ENCODE measurements around the gene ARGFX.

Gene ARGFX

DNA sequence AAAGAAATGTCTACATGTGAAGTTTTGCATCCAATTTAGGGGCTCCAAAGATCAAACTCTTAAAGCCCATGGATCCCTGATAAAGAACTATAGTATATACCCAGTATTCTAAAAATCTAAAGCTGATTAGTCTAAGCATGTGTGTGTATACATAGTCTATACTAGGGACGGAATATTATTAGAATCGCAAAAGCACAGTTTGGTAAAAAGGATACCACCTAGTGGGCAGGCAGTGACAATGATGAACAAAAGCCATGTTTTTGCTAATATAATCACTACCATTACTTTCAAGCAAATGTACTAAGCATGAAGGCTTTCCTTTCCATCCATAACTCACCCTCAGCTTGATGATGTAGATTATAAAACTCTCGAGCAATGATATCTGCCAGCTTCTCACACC lies 38.4 kb upstream of the ARGFX start (continued):
- TF ChIP-seq, protein P1, sequence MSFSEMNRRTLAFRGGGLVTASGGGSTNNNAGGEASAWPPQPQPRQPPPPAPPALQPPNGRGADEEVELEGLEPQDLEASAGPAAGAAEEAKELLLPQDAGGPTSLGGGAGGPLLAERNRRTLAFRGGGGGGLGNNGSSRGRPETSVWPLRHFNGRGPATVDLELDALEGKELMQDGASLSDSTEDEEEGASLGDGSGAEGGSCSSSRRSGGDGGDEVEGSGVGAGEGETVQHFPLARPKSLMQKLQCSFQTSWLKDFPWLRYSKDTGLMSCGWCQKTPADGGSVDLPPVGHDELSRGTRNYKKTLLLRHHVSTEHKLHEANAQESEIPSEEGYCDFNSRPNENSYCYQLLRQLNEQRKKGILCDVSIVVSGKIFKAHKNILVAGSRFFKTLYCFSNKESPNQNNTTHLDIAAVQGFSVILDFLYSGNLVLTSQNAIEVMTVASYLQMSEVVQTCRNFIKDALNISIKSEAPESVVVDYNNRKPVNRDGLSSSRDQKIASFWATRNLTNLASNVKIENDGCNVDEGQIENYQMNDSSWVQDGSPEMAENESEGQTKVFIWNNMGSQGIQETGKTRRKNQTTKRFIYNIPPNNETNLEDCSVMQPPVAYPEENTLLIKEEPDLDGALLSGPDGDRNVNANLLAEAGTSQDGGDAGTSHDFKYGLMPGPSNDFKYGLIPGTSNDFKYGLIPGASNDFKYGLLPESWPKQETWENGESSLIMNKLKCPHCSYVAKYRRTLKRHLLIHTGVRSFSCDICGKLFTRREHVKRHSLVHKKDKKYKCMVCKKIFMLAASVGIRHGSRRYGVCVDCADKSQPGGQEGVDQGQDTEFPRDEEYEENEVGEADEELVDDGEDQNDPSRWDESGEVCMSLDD (tag by site-specific recombination; IDR thresholded peaks at IDR 0.05) = no peak
- TF ChIP-seq ZNF621 (tag by site-specific recombination; IDR thresholded peaks at IDR 0.05) (no peak), ZNF596 (tag by site-specific recombination; IDR thresholded peaks at IDR 0.05) (no peak), GFI1B (tag by site-specific recombination; IDR thresholded peaks at IDR 0.05) (no peak), ZNF626 (tag by site-specific recombination; IDR thresholded peaks at IDR 0.05) (no peak)
- TF ChIP-seq, protein P2, sequence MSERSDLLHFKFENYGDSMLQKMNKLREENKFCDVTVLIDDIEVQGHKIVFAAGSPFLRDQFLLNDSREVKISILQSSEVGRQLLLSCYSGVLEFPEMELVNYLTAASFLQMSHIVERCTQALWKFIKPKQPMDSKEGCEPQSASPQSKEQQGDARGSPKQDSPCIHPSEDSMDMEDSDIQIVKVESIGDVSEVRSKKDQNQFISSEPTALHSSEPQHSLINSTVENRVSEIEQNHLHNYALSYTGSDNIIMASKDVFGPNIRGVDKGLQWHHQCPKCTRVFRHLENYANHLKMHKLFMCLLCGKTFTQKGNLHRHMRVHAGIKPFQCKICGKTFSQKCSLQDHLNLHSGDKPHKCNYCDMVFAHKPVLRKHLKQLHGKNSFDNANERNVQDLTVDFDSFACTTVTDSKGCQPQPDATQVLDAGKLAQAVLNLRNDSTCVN (tag by site-specific recombination; optimal IDR thresholded peaks at IDR 0.05) = no peak

DNA sequence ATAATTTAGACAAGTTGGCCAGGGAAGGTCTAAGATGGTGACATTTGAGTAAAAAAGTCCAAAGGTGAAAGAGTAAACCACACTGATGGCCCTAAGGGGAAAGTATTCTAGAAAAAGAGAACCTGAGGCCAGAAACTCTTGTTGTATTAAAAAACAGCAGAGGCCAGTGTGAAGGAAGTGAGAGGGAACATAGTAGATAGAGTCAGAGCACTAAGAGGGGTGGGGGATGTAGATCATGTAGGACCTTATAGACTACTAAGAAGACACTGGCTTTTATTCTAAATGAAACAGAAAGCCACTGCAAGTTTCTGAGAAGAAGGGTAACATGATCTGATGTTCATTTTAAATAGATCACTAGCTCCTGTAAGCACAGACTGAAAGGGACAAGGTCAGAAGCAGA lies 36.5 kb upstream of the ARGFX start:
- H3K4me1 ChIP-seq (ENCODE audit: control insufficient read depth, insufficient read depth, low read length) = no peaks in the 10 kb centered on the region
- TF ChIP-seq ZBTB48 (tag by site-specific recombination; IDR thresholded peaks at IDR 0.05) (no peak), ZNF768 (tag by site-specific recombination; IDR thresholded peaks at IDR 0.05) (no peak)
- peaks cover 35 to 88% of the 10 kb centered on the region in 2 experiments for H3K36me3 ChIP-seq (ENCODE audit: control insufficient read depth in 2 of 2, insufficient read depth in 1 of 2, low read length in 2 of 2)
- H3K27ac ChIP-seq (ENCODE audit: extremely low read depth, low read depth, low read length) = no peak overlapping the region
- H3K9me3 ChIP-seq (ENCODE audit: control insufficient read depth, insufficient read depth, low read depth, low read length) = no peaks in the 10 kb centered on the region
- H3K4me3 ChIP-seq (ENCODE audit: low read depth, low read length) = no peak overlapping the region
- POLR2A ChIA-PET = interaction anchor here (1.5 kb wide), 1 partner anchor 8 kb away, joined by 4 read pairs; no protein-coding TSS in a partner anchor
- CTCF ChIA-PET = no interaction called here

DNA sequence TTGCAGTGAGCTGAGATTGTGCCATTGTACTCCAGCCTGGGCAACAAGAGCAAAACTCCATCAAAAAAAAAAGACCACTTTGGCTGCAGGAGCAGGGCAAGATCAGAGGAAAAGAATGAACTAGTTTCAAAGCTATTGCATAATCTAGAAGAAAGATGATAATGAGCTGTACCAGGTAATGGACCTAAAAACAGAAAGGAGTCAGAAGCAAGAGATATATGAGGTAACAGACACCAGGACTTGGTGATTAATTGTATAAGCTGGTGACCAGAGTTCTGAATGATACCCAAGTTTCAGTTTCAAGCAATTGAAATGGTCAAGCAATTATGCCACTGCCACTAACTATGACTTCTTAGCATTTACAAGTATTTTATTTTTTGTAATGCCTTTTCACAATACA lies 24.8 kb upstream of the ARGFX start:
- H3K4me3 ChIP-seq (ENCODE audit: low read depth, low read length) = no peak overlapping the region
- no peaks in the 10 kb centered on the region for H3K4me1 ChIP-seq (ENCODE audit: control insufficient read depth, insufficient read depth, low read length)
- H3K27ac ChIP-seq (ENCODE audit: extremely low read depth, low read depth, low read length) = no peak overlapping the region
- CTCF ChIA-PET = interaction anchor here (0.6 kb wide), 1 partner anchor 850 kb away, joined by 6 read pairs; no protein-coding TSS in a partner anchor
- POLR2A ChIA-PET = no interaction called here
- H3K9me3 ChIP-seq (ENCODE audit: control insufficient read depth, insufficient read depth, low read depth, low read length) = no peaks in the 10 kb centered on the region
- TF ChIP-seq ZNF404 (tag by site-specific recombination; IDR thresholded peaks at IDR 0.05) (no peak), OSR2 (tag by site-specific recombination; IDR thresholded peaks at IDR 0.05) (no peak), ZFP41 (tag by site-specific recombination; IDR thresholded peaks at IDR 0.05; ENCODE audit: borderline replicate concordance) (no peak), ZBTB7A (tag by site-specific recombination; IDR thresholded peaks at IDR 0.05; ENCODE audit: low read depth) (no peak), GFI1B (tag by site-specific recombination; IDR thresholded peaks at IDR 0.05) (no peak), ZNF707 (tag by site-specific recombination; IDR thresholded peaks at IDR 0.05) (no peak), ZNF2 (tag by site-specific recombination; IDR thresholded peaks at IDR 0.05) (no peak), ZBTB21 (tag by site-specific recombination; IDR thresholded peaks at IDR 0.05) (no peak), ZNF561 (tag by site-specific recombination; IDR thresholded peaks at IDR 0.05; ENCODE audit: borderline replicate concordance) (no peak), ZNF785 (tag by site-specific recombination; IDR thresholded peaks at IDR 0.05) (no peak), BCL11B (tag by site-specific recombination; IDR thresholded peaks at IDR 0.05; ENCODE audit: low read depth) (no peak), ZNF174 (tag by site-specific recombination; IDR thresholded peaks at IDR 0.05) (no peak), ZNF140 (tag by site-specific recombination; IDR thresholded peaks at IDR 0.05) (no peak), BCL11A (tag by site-specific recombination; IDR thresholded peaks at IDR 0.05; ENCODE audit: low read depth) (no peak)
- TF ChIP-seq, protein P1 (tag by site-specific recombination; IDR thresholded peaks at IDR 0.05) = no peak
- peaks cover 35 to 57% of the 10 kb centered on the region in 2 experiments for H3K36me3 ChIP-seq (ENCODE audit: control insufficient read depth in 2 of 2, insufficient read depth in 1 of 2, low read length in 2 of 2)
